ENCODE measurements around the gene FPGS. TPM values are rescaled to one million over a fixed set of nuclear protein-coding genes. Genes with fewer than 3 reads are reported as not detected.

FPGS gene
- total RNA-seq, 1 donor from 2014 or later, result 42.4 TPM

DNA sequence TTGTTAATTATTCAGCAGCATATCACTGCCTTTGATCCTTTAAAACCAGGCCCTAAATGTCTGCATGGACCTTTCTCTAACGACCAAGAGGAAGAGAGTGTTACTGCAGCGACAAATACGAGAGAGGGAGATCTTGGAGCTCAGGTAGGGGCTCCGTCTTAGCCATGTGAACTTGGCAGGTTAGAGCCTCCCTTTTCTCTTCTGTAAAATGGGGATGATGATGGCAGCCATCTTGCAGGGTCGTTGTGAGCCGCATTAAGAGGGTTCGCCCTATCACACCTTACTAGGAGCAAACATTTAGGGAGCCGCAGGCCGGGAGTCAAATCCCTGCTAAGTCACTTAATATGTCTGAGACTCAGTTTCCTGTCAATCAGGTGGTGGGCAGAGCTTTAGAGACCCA is 50.1 kb downstream of the FPGS start:
- TF ChIP-seq, protein P1, sequence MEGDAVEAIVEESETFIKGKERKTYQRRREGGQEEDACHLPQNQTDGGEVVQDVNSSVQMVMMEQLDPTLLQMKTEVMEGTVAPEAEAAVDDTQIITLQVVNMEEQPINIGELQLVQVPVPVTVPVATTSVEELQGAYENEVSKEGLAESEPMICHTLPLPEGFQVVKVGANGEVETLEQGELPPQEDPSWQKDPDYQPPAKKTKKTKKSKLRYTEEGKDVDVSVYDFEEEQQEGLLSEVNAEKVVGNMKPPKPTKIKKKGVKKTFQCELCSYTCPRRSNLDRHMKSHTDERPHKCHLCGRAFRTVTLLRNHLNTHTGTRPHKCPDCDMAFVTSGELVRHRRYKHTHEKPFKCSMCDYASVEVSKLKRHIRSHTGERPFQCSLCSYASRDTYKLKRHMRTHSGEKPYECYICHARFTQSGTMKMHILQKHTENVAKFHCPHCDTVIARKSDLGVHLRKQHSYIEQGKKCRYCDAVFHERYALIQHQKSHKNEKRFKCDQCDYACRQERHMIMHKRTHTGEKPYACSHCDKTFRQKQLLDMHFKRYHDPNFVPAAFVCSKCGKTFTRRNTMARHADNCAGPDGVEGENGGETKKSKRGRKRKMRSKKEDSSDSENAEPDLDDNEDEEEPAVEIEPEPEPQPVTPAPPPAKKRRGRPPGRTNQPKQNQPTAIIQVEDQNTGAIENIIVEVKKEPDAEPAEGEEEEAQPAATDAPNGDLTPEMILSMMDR (conservative IDR thresholded peaks at IDR 0.05), result no peak
- Mint-ChIP-seq H3K27ac (no peak overlapping the region), H3K27me3 (no peaks in the 10 kb centered on the region), H3K36me3 (no peaks in the 10 kb centered on the region), H3K9me3 (peaks cover 12% of the 10 kb centered on the region), H3K4me3 (no peak overlapping the region), H3K4me1 (ENCODE audit: unreplicated experiment) (peaks cover 9% of the 10 kb centered on the region)
- DNase-seq (ENCODE audit: extremely low spot score, unreplicated experiment), result no peak

DNA sequence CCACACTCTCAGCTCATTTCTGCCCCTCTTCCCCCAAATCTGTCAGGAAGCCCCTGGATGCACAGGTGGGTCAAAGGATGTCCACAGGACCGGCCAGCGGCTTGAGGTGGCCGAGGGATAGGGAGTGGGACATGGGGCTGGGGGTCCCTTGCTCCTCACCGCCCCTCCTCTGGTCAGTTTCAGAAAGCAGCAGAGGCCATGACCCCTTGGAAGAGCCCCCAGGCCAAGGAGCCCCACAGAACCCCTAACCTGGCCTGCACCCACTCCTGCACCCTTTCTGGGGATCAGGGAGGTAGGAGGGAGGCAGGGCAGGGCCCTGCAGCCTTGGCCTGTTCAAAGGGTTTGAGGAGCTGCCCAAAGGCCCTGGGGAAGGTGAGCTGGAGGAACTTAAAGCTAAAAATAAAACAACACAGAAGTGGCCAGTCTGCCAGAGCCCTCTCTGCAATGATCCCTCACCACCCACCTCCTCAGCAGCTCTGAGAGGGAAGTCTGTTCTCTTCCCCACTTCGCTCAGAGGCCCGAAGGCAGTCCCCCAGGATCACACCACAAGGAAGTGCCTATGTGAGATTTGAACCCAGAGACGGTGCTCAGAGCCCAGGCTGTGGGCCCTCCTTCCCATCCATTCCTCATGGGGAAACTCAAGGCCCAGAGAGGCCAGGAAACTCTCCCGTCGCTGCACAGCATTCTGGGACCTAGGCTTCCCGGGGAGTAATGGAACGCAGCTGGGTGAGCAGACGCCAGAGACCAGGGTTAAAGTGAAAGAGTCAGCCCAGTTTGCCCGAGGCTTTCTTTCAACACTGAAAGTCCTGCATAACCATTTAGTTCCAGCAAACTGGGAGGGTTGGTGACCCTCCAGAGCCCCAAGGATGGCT is 50.9 kb downstream of the FPGS start:
- Mint-ChIP-seq H3K27me3 (no peaks in the 10 kb centered on the region), H3K36me3 (no peaks in the 10 kb centered on the region), H3K9me3 (peaks cover 11% of the 10 kb centered on the region), H3K4me3 (no peak overlapping the region), H3K27ac (no peak overlapping the region), H3K4me1 (ENCODE audit: unreplicated experiment) (peaks cover 13% of the 10 kb centered on the region)
- TF ChIP-seq, protein P1 (conservative IDR thresholded peaks at IDR 0.05), result no peak
- DNase-seq (ENCODE audit: extremely low spot score, unreplicated experiment), result no peak

DNA sequence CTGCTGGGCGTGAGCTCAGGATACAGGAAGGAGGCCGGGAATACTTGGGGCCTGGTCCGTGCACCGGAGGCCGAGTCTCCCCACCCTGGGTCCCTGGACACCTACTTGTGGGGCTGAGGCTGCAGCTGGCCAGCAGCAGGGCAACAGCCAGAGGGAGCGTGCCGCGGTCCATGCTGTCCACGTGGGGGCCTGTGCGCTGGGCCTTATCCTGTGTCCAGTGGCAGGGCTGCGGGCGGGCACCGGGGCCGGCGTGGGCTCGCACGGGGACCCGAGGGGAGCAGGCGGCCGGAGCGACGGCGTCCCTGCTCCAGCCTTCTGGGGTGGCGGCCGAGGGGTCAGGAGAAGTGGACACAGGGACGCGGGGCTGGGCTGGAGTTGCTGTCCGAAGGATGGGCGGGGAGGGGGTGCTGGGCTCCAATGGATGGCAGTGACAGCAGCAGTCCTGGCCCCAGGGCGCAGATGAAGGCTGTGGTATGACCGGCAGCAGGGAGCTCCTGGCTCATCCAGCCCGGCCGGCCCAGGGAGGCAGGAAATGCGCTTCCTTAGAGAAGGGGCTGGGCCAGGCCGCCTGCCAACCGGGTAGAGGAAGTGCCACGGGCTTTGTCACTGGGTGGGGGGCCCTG is 51.6 kb downstream of the FPGS start, which contains the start of gene ENG:
TSS of gene ENG (minus strand) at position 475 of the 623 bp plus-strand sequence. CDS start at position 172, 303 bp downstream.
- Mint-ChIP-seq H3K27me3 (no peaks in the 10 kb centered on the region), H3K4me3 (no peak within 1 kb of the TSS), H3K4me1 (ENCODE audit: unreplicated experiment) (peaks cover 18% of the 10 kb centered on the region), H3K36me3 (no peaks in the 10 kb centered on the region), H3K9me3 (peaks cover 4% of the 10 kb centered on the region), H3K27ac (no peak within 1 kb of the TSS)
- DNase-seq (ENCODE audit: extremely low spot score, unreplicated experiment), result no peak
- TF ChIP-seq, protein P1 (conservative IDR thresholded peaks at IDR 0.05), result no peak

DNA sequence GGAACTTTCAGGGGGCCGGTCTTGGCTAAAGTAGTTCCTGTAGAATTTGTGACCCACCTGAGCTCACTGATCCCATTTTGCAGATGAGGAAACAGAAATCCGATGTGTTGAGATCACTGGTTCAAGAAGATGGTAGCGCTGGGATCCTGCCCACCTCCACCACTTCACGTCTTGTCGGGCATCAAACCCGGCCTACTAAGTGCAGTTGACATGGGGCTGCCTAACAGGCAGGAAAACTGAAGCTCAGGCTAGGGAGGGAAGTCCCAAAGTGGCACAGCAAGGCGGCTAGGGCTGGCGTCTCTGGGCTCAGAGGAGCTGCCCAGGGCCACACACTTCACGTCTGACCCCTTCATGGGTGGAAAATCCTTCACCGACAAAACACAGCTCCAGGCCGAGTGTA is 52.3 kb downstream of the FPGS start:
- TF ChIP-seq, protein P1 (conservative IDR thresholded peaks at IDR 0.05), result no peak
- H3K36me3 Mint-ChIP-seq, result no peaks in the 10 kb centered on the region
- no peak overlapping the region for H3K4me3 Mint-ChIP-seq
- no peak overlapping the region for H3K27ac Mint-ChIP-seq
- H3K4me1 Mint-ChIP-seq (ENCODE audit: unreplicated experiment), result peaks cover 18% of the 10 kb centered on the region
- no peak for DNase-seq (ENCODE audit: extremely low spot score, unreplicated experiment)
- no peaks in the 10 kb centered on the region for H3K9me3 Mint-ChIP-seq
- H3K27me3 Mint-ChIP-seq, result no peaks in the 10 kb centered on the region

DNA sequence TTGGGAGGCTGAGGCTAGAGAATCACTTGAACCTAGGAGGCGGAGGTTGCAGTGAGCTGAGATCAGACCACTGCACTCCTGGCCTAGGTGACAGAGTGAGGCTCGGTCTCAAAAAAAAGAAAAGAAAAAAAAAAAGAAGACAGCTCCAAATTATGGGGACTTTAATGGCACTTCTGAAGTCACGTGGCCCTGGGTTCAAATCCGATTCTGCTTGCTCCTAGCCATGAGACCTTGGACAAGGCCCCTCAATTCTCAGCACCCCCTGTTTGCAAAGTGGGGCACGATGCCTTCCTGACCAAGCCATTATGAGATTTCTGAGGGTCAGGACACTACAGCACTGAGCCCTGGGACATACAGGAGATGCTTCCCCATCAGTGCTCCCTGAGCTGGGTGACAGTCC is 52.8 kb downstream of the FPGS start:
- Mint-ChIP-seq H3K9me3 (no peaks in the 10 kb centered on the region), H3K27me3 (no peaks in the 10 kb centered on the region), H3K4me3 (no peak overlapping the region), H3K4me1 (ENCODE audit: unreplicated experiment) (peaks cover 18% of the 10 kb centered on the region), H3K36me3 (no peaks in the 10 kb centered on the region), H3K27ac (no peak overlapping the region)
- DNase-seq (ENCODE audit: extremely low spot score, unreplicated experiment), result no peak
- TF ChIP-seq, protein P1 (conservative IDR thresholded peaks at IDR 0.05), result no peak

Data from type B pancreatic cell (in vitro differentiated cells).